Gastrocnemius medialis (tissue), 4 donors: ENCODE results near the gene AGFG2. TPM values are rescaled to one million over a fixed set of nuclear protein-coding genes. Genes with fewer than 3 reads are reported as not detected.

ENCODE experiments used
- ATAC-seq, 2 donors: fragments of 150-250 bp; one replicate each; pipeline ENCODE4 v1.9.1; 2016
- DNase-seq, 2 donors: peaks; one replicate each; pipeline ENCODE4 v3.0.0-alpha.2; 2019
- H3K27ac ChIP-seq, 4 donors: fragments of 200-600 bp; sonication (generic); 1 replicate in 1 of 4; 2 replicates in 3 of 4; pipeline ENCODE4 v1.5.1; 2016 to 2018; ENCODE audit warnings: mild to moderate bottlenecking in 2 of 4, moderate library complexity in 1 of 4
- H3K27me3 ChIP-seq, 3 donors: fragments of 200-600 bp; sonication (generic) in 2 of 3; 1 replicate in 1 of 3; 2 replicates in 2 of 3; pipeline versions ENCODE4 v1.5.1 to v1.6.0; 2016 to 2019; ENCODE audit warnings: mild to moderate bottlenecking in 1 of 3, moderate library complexity in 1 of 3
- H3K36me3 ChIP-seq, 2 donors: fragments of 200-600 bp; sonication (generic) in 1 of 2; one replicate each; pipeline ENCODE4 v1.5.1; 2017 to 2018
- H3K4me1 ChIP-seq, 2 donors: fragments of 200-600 bp; sonication (generic) in 1 of 2; one replicate each; pipeline ENCODE4 v1.5.1; 2016 to 2017; ENCODE audit warnings: mild to moderate bottlenecking in 2 of 2
- H3K4me3 ChIP-seq, 4 donors: fragments of 200-600 bp; sonication (generic) in 3 of 4; 1 replicate in 1 of 4; 2 replicates in 3 of 4; pipeline ENCODE4 v1.5.1; 2016 to 2019; ENCODE audit warnings: mild to moderate bottlenecking in 2 of 4
- H3K9me3 ChIP-seq, 3 donors: fragments of 200-600 bp; sonication (generic) in 2 of 3; 1 replicate in 1 of 3; 2 replicates in 2 of 3; pipeline ENCODE4 v1.5.1; 2016 to 2019
- CTCF ChIP-seq, 5 experiments: fragments of 450-650 bp in 3 of 5; fragments of 200-600 bp in 2 of 5; sonication (generic) in 2 of 5; IDR thresholded peaks in 4 of 5; conservative IDR thresholded peaks in 1 of 5; 1 replicate in 4 of 5; 2 replicates in 1 of 5; pipeline ENCODE4 v1.5.1; 2016 to 2019; ENCODE audit warnings: antibody characterized with exemption in 5 of 5, mild to moderate bottlenecking in 3 of 5, moderate library complexity in 3 of 5
- POLR2A ChIP-seq, 2 donors: fragments of 450-650 bp; IDR thresholded peaks; one replicate each; pipeline ENCODE4 v1.6.1; 2017; ENCODE audit warnings: antibody characterized with exemption in 2 of 2, mild to moderate bottlenecking in 2 of 2, moderate library complexity in 2 of 2
- in situ Hi-C, 4 donors: fragments of 200-750 bp; cut with MboI; loops; one replicate each; pipeline versions ENCODE4 v1.15.0 to v1.8.0; 2017; ENCODE audit warnings: low sequenced_read_pairs in 4 of 4
- intact Hi-C: fragments of 100-400 bp; cut with DNase I; formaldehyde crosslinking; loops from one replicate; pipeline ENCODE4 v1.15.1; 2023; ENCODE audit warnings: low total_unique reads
- total RNA-seq, 4 donors: library from RNA; depleted of rRNA; stranded (reverse); fragments of >200 nt; gene quantifications; one replicate each; pipeline versions ENCODE4 v1.1.0 to v1.2.3, GENCODE V29; 2016

AGFG2 gene
- total RNA-seq, 4 donors from 2014 or later, result 10.7 to 16.4 (median 13.5) TPM

GRCh38 chr7:100590077-100590737, 51.2 kb downstream of the AGFG2 start:
- no peaks in the 10 kb centered on the region for H3K27me3 ChIP-seq
- no peak for TF ChIP-seq POLR2A (IDR thresholded peaks at IDR 0.05)
- TF ChIP-seq CTCF (IDR thresholded peaks at IDR 0.05 in 4 of 5, conservative IDR thresholded peaks at IDR 0.05 in 1 of 5), result no peak
- peak overlapping the region; percentile 5 to 63 (median 29) for H3K27ac ChIP-seq
- DNase-seq (no peak), ATAC-seq (no peak)
- H3K9me3 ChIP-seq, result no peaks in the 10 kb centered on the region
- peaks cover 3 to 9% of the 10 kb centered on the region in 2 donors for H3K4me1 ChIP-seq
- no peaks in the 10 kb centered on the region for H3K36me3 ChIP-seq
- H3K4me3 ChIP-seq, result peak overlapping the region in 1 of 4 donors; percentile 9
- intact Hi-C loops (no loop called here), in situ Hi-C loops (loop anchor here in 1 of 4 donors (25.0 kb wide), 1 partner anchor 272 kb away; the partner anchor contains the start of genes SLC12A9 and TRIP6)

- Histone ChIP-seq H3K9me3 (no peaks in the 10 kb centered on the region), H3K4me1 (peaks cover 0 to 5% of the 10 kb centered on the region in 2 donors), H3K27me3 (no peaks in the 10 kb centered on the region), H3K4me3 (no peak overlapping the region), H3K27ac (no peak overlapping the region), H3K36me3 (no peaks in the 10 kb centered on the region)
- DNase-seq, result no peak
- in situ Hi-C loops (loop anchor here in 1 of 4 donors (25.0 kb wide), 1 partner anchor 271 kb away; the partner anchor contains the start of genes SLC12A9 and TRIP6), intact Hi-C loops (no loop called here)
- TF ChIP-seq CTCF (IDR thresholded peaks at IDR 0.05 in 4 of 5, conservative IDR thresholded peaks at IDR 0.05 in 1 of 5), result no peak
- no peak for TF ChIP-seq POLR2A (IDR thresholded peaks at IDR 0.05)
- no peak for ATAC-seq
Measured at GRCh38 chr7:100591596-100591995, 52.6 kb downstream of the AGFG2 start.

GRCh38 chr7:100595188-100595587, 56.2 kb downstream of the AGFG2 start:
- Histone ChIP-seq H3K4me3 (no peak overlapping the region), H3K4me1 (no peaks in the 10 kb centered on the region), H3K9me3 (no peaks in the 10 kb centered on the region), H3K27ac (no peak overlapping the region), H3K27me3 (no peaks in the 10 kb centered on the region), H3K36me3 (no peaks in the 10 kb centered on the region)
- ATAC-seq, result no peak
- TF ChIP-seq CTCF (IDR thresholded peaks at IDR 0.05 in 4 of 5, conservative IDR thresholded peaks at IDR 0.05 in 1 of 5) (no peak), POLR2A (IDR thresholded peaks at IDR 0.05) (no peak)
- in situ Hi-C loops, result loop anchor here in 1 of 4 donors (25.0 kb wide), 1 partner anchor 267 kb away; the partner anchor contains the start of genes SLC12A9 and TRIP6
- intact Hi-C loops, result no loop called here
- no peak for DNase-seq

GRCh38 chr7:100598425-100598824, 59.4 kb downstream of the AGFG2 start:
- H3K27ac ChIP-seq, result no peak overlapping the region
- intact Hi-C loops (no loop called here), in situ Hi-C loops (loop anchor here in 1 of 4 donors (25.0 kb wide), 1 partner anchor 264 kb away; the partner anchor contains the start of genes SLC12A9 and TRIP6)
- H3K4me3 ChIP-seq, result no peak overlapping the region
- no peaks in the 10 kb centered on the region for H3K36me3 ChIP-seq
- DNase-seq (no peak), ATAC-seq (no peak)
- H3K4me1 ChIP-seq, result no peaks in the 10 kb centered on the region
- H3K9me3 ChIP-seq, result no peaks in the 10 kb centered on the region
- peaks cover 0 to 7% (median 0%) of the 10 kb centered on the region in 3 donors for H3K27me3 ChIP-seq
- no peak for TF ChIP-seq POLR2A (IDR thresholded peaks at IDR 0.05)
- TF ChIP-seq CTCF (IDR thresholded peaks at IDR 0.05 in 4 of 5, conservative IDR thresholded peaks at IDR 0.05 in 1 of 5), result no peak
